HG02943 (cell line): ENCODE results near the gene AKAP17A.

ENCODE experiments used
- ATAC-seq: cut with Tn5 transposase; IDR thresholded peaks from one replicate; pipeline ENCODE4 v1.9.1; 2021; ENCODE audit warnings: mild to moderate bottlenecking, low read depth, moderate library complexity; ENCODE audit not compliant: unreplicated experiment

The AKAP17A gene

GRCh38 chrX:1582686-1583437, 8.5 kb upstream of the AKAP17A start:
- peak; percentile 50 for ATAC-seq

GRCh38 chrX:1584237-1585011, 7.0 kb upstream of the AKAP17A start:
- ATAC-seq = no peak

- ATAC-seq = no peak
Observed at GRCh38 chrX:1587161-1587560, 4.2 kb upstream of the AKAP17A start.

GRCh38 chrX:1589356-1590130, 1.9 kb upstream of the AKAP17A start:
- ATAC-seq = no peak

GRCh38 chrX:1591863-1592469, 562 bp downstream of the AKAP17A start:
- ATAC-seq = no peak

- no peak for ATAC-seq
Observed at GRCh38 chrX:1592470-1593142, 1.2 kb downstream of the AKAP17A start.

- no peak for ATAC-seq
Observed at GRCh38 chrX:1593286-1594271, 2.2 kb downstream of the AKAP17A start.

- no peak for ATAC-seq
Observed at GRCh38 chrX:1595711-1596060, 4.3 kb downstream of the AKAP17A start.

- no peak for ATAC-seq
Observed at GRCh38 chrX:1596676-1597344, 5.4 kb downstream of the AKAP17A start.

- no peak for ATAC-seq
Observed at GRCh38 chrX:1597345-1598020, 6.1 kb downstream of the AKAP17A start.

- no peak for ATAC-seq
Observed at GRCh38 chrX:1598021-1598875, 6.8 kb downstream of the AKAP17A start.

- ATAC-seq = no peak
Observed at GRCh38 chrX:1598876-1599790, 7.7 kb downstream of the AKAP17A start.

- no peak for ATAC-seq
Observed at GRCh38 chrX:1599791-1600405, 8.5 kb downstream of the AKAP17A start.

- ATAC-seq = no peak
Observed at GRCh38 chrX:1600406-1601050, 9.1 kb downstream of the AKAP17A start.
